Measurements from ENCODE around the gene LRRC52.

DNA sequence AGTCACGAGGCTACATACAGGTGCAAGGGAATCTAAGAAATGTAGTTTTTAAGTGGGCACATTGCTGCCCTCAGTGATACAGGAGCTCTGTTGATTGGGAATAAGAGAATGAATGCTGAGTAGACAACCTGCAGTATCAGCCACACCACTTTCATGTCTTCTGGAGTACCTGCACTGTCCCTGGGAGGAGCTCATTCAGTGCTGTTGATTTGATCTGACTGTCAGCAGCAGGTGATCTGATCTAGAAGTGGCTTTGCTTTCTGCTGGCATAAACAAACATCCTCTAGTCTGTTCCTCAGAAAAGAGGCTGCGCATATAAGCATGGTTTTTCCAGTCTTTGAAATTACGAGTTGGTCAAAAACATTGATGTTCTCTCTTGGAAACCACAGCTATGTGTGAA lies 35.5 kb upstream of the LRRC52 start:
- TF ChIP-seq CTCF (IDR thresholded peaks at IDR 0.05) (no peak), POLR2A (IDR thresholded peaks at IDR 0.05) (no peak)

Data from body of pancreas (tissue), 4 donors.